Left hindlimb (tissue), 1 donor: ENCODE data around the gene TM9SF1.

Experiments
- DNase-seq: peaks from one replicate; pipeline ENCODE4 v3.0.0-alpha.2; 2018

Gene TM9SF1, protein sequence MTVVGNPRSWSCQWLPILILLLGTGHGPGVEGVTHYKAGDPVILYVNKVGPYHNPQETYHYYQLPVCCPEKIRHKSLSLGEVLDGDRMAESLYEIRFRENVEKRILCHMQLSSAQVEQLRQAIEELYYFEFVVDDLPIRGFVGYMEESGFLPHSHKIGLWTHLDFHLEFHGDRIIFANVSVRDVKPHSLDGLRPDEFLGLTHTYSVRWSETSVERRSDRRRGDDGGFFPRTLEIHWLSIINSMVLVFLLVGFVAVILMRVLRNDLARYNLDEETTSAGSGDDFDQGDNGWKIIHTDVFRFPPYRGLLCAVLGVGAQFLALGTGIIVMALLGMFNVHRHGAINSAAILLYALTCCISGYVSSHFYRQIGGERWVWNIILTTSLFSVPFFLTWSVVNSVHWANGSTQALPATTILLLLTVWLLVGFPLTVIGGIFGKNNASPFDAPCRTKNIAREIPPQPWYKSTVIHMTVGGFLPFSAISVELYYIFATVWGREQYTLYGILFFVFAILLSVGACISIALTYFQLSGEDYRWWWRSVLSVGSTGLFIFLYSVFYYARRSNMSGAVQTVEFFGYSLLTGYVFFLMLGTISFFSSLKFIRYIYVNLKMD

GRCh38 chr14:24195186-24196070 lies at the start of gene TM9SF1:
Gene TM9SF1 (minus strand): TSS chr14:24195441. CDS start chr14:24195019, 422 bp downstream.
- peak; percentile 93 for DNase-seq

DNA sequence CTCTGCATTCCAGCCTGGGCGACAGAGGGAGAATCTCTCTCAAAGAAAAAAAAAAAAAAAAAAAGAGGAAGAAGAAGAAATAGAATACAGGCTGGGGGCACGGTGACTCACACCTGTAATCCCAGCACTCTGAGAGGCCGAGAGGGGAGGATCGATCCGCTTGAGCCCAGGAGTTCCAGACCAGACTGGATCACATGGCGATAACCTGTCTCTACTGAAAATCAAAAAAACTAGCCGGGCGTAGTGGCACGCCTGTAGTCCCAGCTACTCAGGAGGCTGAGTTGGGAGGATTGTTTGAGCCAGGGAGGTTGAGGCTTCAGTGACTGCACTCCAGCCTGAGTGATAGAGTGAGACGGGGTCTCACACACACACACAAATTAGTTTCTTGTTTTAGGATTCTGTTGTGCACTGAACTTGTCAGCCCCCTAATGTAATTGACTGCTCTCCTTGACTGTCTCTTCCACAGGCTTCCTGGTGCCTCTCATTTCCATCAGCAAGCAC lies 48.1 kb upstream of the TM9SF1 start:
- no peak for DNase-seq

GRCh38 chr14:24241829-24242443 lies 46.7 kb upstream of the TM9SF1 start:
- no peak for DNase-seq

DNA sequence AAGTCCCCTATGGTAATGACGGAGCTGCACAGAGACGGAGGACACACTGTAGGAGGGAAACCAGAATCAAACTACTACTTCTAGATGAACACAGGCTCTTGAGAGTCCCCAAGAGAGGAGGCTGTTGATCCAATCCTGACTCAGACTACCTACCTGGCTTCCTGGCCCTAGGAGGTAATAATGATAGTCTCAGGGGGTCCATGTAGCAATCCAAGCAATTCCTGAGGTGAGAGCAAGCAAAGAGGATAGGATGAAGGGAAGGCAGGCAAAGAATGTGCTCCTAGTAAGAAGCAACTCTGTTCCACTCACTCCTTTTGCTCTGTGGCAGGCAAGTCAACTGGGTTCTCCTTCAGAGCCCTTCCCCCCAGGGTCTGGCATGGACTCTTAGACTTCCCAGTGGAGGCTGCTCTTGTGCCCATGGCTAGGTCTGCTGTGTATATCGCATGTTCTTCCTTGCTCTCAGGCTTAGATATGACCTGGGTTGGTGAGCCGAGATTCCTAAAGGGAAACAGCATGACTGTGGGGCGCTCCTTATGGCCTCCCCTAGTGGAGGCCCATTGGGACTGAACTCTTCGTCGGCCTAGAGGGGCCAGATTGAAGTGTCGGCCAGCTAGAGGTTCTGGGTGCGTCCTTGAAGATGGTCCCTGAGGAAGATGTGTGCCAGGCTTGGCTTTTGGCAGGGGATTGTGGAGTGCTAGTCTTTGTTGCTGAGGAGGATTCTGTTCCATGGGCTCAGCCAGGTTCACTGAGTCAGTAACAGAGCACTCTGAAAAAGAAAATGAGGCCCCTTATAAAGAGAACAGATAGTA lies 45.1 kb upstream of the TM9SF1 start:
- DNase-seq = no peak

DNA sequence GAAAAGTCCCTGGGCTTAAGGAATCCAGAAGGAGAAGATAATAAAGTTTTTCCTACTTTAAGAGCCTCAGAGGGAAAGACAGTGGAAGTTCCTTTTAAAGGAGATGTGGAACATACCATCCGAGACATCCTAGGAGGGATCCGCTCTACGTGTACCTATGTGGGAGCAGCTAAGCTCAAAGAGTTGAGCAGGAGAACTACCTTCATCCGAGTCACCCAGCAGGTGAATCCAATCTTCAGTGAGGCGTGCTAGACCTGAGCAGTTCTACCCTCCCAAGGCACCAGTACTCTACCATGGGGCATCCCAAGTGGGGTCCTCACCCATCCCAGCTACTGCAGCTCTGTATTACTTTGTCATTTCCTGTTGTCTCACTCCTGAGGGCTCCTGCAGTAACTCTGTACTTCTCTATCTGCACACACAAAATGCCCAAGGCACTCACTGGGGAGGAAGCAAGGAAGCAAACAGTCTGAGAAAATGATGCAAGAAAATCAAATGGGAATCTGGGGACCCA lies 43.3 kb upstream of the TM9SF1 start:
- DNase-seq = no peak

GRCh38 chr14:24238123-24238522 lies 42.9 kb upstream of the TM9SF1 start:
- DNase-seq = no peak

DNA sequence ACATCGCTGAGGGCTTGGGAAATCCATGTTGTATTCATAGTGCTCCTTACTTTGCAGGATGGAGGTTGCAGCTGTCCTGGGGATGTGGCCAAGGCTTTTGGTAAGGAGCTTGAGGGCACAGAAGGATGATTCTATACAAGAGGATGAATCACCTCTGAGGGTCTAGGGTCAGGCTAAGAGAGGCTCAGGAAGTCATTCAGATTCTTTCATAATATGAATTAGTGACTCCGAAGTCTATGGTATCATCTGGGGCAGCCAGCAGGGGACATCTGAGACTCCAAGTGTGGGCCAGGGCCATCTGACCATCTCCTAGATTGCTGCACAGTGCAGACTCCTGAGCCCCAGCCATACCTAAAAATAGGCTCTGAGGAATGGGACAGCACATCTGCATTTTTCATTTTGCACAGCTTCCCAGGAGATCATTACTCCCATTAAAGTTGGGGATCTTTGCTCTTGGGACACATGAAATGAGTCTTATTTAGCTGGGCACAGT lies 42.3 kb upstream of the TM9SF1 start:
- no peak for DNase-seq

DNA sequence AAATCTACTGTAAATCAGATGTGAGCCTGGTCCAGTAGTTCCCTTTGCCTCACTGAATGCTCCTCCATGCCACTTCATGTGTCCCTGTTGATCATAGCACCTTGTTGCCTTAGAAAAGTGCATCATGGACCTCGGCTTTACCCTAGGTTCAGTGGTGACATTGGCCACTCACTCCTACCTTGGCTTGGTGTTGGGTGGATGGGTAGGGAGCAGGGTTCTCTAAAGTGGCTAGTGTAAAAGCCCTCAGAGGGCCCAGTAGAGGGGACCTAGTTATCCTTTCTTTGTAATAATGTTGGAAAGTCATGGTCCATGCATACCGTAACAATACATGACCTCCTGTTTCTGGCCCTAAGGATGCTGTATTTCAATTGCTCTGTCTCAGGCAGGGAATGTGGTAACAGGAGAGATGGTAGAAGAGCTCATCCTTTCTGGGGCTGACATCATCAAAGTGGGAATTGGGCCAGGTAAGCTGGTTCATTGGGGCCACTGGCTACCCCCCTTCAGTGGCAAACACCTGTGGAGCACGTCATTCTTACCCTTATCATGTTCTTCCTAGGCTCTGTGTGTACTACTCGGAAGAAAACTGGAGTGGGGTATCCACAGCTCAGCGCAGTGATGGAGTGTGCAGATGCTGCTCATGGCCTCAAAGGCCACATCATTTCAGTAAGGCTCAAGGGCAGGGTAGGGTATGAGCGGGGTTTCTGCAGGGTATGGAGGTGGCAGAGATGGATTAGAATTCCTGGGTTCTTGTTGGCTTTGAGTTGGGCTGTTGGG lies 41.6 kb upstream of the TM9SF1 start:
- DNase-seq = no peak

GRCh38 chr14:24235804-24236688 lies 40.8 kb upstream of the TM9SF1 start:
- no peak for DNase-seq

DNA sequence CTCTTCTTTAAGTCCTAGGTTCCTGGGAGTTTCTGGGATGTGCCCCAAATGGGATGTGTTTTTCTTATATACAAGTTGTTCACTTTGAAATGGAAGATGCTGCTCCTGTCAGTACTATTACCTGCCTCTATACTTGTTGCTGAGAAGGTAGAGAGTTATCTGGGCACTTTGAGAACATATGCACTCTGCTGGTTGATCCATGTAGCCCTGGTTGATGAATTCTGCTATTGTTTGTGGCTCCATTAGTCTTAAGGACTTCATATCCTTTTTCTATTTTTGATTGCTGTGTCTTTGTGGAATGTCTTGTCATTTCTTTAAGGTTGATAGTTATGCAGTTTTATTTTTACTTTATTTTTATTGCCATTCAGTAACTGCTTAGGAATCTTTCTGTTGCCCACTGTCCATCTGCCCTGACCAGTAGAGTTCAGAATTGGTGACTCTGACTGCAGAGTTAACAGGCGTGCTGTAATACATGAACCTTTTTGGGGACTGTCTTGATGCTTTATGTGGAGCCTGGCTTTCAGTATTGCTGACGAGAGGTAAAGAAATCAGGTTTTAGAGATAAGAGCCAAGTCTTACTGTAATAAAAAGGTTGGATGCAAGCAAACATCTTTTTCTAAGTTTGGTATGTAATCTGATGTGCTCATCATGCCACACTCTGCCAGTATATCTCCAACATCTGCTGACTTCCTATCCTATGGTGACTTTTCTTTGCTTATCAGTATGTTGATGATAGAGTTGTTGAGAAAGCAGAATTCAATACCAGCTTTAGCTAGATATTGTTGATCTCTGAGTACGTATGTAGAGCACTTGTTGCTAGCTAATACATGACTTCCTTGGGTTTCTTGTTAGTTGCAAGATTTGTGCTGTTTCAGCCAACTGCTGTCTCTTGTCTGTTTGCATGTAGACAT lies 39.1 kb upstream of the TM9SF1 start:
- DNase-seq = no peak

DNA sequence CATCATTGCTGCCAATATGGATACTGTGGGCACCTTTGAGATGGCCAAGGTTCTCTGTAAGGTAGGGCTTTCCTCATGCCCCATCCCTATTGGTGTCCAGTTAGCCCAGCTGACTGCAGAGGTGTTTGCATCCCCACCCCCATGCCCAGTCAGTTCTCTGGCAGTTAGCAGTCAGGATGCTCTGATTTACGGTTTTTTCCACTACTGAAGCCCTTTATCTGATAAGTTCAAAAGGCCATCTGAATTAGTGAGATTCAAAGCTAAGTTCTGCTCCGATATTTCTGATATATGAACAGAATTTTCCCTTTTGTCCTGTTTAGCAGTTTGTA lies 38.3 kb upstream of the TM9SF1 start:
- no peak for DNase-seq

- DNase-seq = no peak
Observed at GRCh38 chr14:24232645-24233537, 37.6 kb upstream of the TM9SF1 start, which contains the start of gene GMPR2. Gene GMPR2 (plus strand): TSS chr14:24232929. CDS start chr14:24233254, 325 bp downstream.

GRCh38 chr14:24232121-24232644 lies 36.9 kb upstream of the TM9SF1 start, which contains the start of gene NEDD8:
Gene NEDD8 (minus strand): TSS chr14:24232367. CDS start chr14:24232267, 100 bp downstream.
- DNase-seq = peak; percentile 96

GRCh38 chr14:24231263-24232120 lies 36.3 kb upstream of the TM9SF1 start:
- no peak for DNase-seq

DNA sequence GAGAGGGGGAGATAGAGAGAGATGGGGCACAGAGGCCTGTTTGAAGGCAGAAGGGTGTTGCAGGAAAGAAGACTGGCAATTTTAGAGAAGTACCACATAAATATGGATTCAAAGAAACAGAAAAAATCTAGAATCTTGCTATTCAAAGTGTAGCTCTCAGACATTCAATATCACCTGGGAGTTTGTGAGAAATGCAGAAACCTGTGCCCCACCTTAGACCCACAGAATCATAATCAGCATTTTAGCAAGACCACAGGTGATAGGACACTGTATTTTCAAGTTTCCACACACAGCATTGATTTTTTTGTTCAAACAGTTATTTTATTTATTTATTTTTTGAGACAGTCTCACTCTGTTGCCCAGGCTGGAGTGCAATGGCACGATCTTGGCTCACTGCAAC lies 33.7 kb upstream of the TM9SF1 start:
- no peak for DNase-seq

DNA sequence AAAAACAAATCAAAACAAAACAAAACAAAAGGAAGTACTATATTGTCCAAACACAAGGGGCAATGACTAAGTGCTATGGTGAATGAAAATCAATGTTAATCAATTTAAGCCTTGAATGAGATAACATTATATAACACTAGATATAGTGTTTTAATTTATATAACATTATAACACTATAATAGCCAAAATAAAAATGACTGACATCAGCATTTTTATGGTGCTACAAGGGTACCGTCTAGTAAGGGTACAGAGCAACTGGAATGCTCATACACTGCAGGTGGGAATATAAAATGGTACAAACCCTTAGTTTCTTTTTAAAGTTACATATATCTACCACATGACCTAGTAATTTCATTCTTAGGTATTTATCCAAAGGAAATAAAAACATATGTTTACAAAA lies 31.2 kb upstream of the TM9SF1 start:
- DNase-seq = no peak
